Erythroblast (primary cell): ENCODE data around the gene FBLL1.

ENCODE experiments used
- DNase-seq, 2 experiments: peaks; one replicate each; lab custom pipeline; 2025; lab: John Stamatoyannopoulos, UW
- GATA1 ChIP-seq: IDR thresholded peaks from 2 replicates; pipeline ENCODE4 v1.6.1; 2011; ENCODE audit warnings: low read depth, mild to moderate bottlenecking, control low read depth, low read length, moderate library complexity
- POLR2A ChIP-seq: IDR thresholded peaks from 2 replicates; pipeline ENCODE4 v1.6.1; 2011; ENCODE audit warnings: mild to moderate bottlenecking, low read length

The FBLL1 gene

DNA sequence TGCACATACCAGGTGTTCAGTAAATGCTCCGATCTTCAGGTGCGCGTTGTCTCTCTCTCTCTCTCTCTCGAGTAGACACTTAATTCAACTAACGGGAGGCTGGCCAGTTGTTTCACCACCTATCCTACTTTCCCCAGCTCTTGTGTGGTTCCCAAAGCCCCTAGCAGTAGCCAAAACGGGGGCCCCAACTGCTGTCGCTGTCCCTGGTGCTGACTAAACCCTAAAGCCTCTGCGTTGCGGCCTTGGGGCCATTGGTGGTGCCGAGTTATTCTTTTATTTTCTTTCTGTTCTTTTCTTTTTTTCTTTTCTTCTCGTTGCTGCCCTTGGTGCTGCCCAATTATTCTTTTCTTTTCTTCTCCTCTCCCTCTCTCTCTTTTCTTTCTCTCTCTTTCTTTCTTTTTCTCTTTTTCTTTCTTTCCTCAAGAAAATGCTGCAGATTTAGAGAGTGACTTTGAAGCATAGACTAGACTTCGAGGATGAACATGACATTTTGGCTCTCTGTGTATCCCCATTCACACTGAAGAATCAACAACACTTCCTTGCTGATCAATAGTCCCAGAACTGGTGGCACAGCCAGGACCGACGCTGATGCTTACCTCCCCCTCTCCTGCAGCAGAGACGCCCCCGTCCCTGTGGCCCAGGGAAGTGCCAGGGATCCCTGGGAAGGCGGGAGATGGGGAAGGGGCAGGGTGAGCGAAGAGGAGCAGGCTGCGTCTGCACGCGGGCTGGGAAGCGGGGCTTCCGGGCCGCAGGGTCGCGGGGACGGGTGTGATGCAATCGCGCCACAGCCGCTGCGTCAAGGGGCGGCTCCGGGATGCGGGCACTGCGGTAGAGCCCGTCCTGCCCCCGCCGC, at the start of gene FBLL1:
Gene FBLL1 (plus strand): TSS at position 785 of the 853 bp plus-strand sequence. CDS start 200 bp downstream, outside the sequence.
- TF ChIP-seq POLR2A (no peak), GATA1 (no peak)
- peak; percentile 46 to 48 for DNase-seq

DNA sequence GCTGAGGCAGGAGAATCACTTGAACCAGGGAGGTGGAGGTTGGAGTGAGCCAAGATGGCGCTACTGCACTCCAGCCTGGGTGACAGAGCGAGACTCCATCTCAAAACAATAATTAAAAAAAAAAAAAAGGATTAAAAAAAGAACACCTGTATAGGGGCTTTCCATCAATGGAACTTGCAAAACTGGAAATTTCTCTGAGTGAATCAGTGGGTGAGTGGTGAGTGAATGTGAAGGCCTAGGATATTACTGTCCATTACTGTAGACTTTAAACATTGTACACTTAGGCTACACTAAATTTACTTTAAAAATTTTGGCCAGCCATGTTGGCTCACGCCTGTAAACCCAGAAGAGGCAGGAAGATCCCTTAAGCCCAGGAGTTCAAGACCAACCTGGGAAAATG, 48.5 kb upstream of the FBLL1 start:
- no peak for DNase-seq
- TF ChIP-seq POLR2A (no peak), GATA1 (no peak)

DNA sequence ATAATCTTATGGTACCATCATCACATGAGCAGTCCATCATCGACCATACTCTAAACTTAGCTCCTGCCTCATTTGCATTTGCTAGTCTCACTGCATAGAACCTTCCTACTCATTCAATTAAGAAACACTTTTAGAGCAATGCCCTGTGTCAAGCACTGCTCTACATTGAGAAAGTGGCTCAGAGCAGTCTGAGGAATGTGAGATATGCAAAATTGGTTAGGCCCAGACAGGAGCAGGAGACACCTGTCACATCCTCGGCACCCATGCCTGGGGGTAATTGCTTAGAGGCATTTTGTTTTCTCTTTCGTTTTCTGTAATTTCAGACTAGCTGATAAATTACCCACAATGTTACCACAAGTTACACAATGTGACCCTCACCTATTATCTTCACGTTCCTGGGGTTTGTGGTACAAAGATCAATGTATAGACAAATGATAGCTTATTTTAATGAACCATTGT, 47.7 kb upstream of the FBLL1 start:
- TF ChIP-seq POLR2A, result no peak
- no peak for TF ChIP-seq GATA1
- no peak for DNase-seq

DNA sequence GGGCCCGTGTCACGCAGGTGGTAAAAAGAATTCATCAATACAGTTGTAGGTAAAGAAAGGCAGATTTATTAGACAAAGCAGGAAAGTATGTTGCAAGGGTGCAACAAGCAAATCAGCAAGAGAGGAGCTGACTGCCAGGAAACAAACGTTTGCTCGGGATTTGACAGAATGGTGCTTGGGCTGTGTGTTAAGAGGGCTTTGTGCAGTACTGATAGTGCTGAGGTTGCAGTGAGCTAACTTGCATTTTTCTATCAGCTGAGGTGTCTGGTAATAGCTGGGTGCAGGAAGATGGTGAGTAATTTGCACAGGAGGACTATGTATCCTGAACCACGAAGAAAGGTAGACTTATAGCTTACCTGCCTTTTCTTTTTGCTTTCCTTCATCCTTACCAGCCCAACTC, 46.7 kb upstream of the FBLL1 start:
- no peak for TF ChIP-seq POLR2A
- TF ChIP-seq GATA1, result no peak
- DNase-seq, result no peak

DNA sequence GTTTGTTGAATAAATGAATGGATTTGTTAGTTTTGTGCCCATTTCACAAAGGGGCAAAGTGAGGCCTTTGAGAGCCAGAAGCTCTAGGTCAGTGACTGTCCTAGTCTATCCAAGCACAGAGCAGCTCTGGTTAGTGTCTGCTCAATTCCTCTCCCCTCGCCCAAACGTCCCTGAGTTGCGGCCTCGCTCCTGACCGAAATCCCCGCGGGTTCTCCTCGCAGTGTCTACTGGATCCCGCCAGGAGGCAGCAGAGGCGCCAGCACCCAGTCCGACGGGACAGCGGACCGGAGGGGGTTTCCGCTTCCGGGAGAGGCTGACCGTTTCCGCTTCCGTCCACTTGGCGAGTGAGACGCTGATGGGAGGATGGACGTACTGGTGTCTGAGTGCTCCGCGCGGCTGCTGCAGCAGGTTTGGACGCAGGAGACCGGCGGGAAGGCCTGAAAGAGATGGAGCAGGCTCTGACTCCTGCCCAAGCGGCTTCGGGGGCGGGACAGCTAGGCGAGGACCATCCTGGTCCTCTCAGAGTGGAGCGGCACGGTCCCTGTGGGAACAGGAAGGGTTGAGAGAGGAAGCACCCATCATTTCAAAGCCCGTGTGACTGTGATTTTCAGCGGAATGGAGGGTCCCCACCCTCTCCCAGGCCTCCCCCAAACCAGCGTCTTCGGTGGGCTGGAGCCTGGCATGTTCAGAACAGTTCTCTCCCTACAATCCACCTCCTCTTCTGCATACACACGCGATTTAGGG, 42.8 kb upstream of the FBLL1 start, which contains the start of gene RARS1:
Gene RARS1 (plus strand): TSS at position 336 of the 744 bp plus-strand sequence. CDS start 28 bp downstream, at position 364.
- DNase-seq, result peak; percentile 94 to 95
- peak; percentile 93 for TF ChIP-seq POLR2A
- no peak for TF ChIP-seq GATA1

DNA sequence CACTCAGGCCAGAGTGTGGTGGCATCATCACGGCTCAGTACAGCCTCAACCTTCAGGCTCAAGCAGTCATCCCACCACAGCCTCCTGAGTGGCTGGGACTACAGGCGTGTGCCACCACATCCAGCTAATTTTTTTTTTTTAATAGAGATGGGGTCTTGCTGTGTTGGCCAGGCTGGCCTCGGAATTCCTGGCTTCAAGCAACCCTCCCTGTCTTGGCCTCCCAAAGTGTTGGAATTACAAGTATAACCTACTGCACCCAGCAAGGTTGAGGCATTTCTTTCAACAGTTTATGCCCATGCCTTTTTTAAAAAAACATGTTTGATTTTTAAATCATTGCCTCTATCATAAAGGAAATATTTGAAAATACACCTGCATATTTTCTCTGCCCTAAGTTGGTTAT, 40.0 kb upstream of the FBLL1 start:
- TF ChIP-seq POLR2A (no peak), GATA1 (no peak)
- no peak for DNase-seq

DNA sequence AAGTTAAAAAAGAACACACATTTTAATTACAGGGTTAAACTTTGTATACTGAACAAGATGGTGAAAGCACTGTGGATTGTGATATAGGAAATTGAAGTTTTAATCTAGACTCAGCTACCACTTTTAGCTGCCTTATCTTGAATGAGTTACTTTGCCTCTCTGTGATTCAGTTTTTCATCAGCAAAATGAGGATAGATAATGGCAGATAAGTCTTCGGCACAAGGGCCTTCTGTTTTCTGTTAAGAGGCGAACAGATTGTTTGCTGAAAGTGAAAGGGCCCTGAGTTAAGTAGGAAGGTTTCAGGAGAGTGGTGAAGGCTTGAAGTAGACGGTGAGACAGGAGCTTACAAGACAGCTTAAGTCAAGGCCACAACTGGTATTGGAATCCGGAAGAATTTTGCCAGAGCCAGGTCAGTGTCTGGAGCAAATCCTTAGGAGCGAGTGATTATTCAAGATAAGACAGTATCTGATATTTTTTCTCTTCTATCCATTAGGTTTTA, 35.0 kb upstream of the FBLL1 start:
- TF ChIP-seq POLR2A (no peak), GATA1 (no peak)
- no peak for DNase-seq

DNA sequence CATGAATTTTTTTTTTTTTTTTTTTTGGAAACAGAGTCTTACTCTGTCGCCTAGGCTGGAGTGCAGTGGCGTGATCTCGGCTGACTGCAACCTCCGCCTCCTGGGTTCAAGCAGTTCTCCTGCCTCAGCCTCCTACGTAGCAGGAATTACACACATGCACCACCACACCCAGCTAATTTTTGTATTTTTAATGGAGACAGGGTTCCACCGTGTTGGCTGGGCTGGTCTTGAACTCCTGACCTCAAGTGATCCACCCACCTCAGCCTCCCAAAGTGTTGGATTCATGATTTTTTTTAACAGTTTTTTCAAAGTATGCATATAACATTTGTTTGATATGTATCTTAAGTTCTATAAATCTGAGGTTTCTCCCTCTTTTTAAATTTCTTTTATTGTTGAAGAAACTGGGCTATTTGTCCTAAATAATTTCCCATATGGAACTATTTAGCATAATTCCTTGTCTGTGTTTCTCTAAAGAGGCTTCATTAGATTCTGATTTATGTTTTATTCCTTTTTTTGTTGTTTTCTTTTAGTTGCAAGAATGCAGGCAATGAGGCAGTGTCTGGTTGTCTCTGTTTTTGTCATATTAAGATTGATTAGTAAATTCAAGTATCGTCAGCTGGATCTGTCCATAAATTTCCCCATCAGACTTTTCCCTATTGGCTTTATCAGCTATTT, 26.4 kb upstream of the FBLL1 start:
- TF ChIP-seq POLR2A (no peak), GATA1 (no peak)
- no peak for DNase-seq

DNA sequence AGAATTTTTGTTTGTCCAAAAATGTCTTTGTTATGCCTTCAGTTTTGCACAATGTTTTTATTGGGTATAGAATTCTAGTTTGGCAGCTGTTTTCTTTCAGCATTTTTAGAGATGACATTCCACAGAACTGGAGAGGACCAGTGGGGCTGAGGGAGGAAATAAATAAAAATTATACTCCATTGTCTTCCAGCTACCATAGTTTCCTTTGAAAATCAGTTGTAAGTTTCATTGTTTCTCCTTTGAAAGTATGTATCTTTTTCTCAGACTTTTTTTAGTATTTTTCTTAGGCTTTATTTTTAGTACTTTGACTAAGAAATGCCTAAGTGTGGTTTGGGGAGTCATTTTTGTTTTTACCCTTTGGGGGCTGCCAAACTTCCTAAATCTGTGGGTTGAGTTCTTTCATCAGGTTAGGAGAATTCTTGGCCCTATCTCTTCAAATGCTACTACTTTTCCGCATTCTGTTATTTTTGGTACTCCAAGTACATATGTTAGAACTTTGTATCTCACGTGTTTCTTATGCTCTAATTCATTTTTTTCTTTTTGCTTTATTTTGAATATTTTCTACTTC, 15.2 kb upstream of the FBLL1 start:
- no peak for TF ChIP-seq GATA1
- no peak for TF ChIP-seq POLR2A

DNA sequence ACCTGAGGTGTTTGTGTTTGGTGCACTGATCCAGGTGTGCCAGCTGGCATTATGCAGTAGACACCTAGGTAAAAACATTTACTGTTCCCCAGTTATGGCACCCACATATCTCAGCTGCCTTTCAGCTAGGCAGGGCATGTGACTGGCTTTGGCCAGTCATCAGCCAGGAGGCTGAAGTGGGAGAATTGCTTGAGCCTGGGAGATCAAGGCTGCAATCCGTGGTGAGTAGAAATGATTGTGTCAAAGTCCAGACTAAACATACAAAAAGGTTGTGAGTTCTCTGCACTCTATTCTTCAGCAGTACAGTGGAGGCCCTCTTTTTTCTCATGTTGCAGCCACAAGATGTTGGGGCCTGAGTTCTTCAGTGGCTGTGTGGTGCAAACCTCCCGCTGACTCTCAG, 3.2 kb upstream of the FBLL1 start:
- TF ChIP-seq POLR2A (no peak), GATA1 (no peak)

More for the DNA sequence above, 15.2 kb upstream of the FBLL1 start:
- DNase-seq, result no peak

DNA sequence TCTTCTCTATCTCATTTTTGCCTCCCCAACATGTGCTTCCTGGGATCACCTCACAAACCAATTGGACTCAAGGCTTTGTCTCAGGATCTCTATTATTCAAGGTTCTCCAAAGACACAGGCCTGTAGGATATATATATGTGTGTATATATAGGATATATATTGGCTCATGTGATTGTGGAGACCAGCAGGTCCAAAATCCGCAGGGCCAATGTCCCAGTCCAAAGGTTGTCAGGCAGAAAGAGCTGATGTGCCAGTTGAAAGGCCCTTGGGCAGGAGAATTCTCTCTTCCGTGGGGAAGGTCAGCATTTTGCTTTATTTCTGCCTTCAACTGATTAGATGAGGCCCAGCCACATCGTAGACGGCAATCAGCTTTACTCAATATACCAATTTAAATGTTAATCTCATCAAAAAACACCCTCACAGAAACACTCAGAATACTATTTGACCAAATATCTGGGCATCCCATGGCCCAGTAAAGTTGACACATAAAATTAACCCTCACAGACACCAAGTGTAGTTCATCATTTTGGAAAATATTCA, 1.3 kb upstream of the FBLL1 start:
- DNase-seq, result no peak
- TF ChIP-seq GATA1 (no peak), POLR2A (no peak)

More for the DNA sequence above, 3.2 kb upstream of the FBLL1 start:
- no peak for DNase-seq

DNA sequence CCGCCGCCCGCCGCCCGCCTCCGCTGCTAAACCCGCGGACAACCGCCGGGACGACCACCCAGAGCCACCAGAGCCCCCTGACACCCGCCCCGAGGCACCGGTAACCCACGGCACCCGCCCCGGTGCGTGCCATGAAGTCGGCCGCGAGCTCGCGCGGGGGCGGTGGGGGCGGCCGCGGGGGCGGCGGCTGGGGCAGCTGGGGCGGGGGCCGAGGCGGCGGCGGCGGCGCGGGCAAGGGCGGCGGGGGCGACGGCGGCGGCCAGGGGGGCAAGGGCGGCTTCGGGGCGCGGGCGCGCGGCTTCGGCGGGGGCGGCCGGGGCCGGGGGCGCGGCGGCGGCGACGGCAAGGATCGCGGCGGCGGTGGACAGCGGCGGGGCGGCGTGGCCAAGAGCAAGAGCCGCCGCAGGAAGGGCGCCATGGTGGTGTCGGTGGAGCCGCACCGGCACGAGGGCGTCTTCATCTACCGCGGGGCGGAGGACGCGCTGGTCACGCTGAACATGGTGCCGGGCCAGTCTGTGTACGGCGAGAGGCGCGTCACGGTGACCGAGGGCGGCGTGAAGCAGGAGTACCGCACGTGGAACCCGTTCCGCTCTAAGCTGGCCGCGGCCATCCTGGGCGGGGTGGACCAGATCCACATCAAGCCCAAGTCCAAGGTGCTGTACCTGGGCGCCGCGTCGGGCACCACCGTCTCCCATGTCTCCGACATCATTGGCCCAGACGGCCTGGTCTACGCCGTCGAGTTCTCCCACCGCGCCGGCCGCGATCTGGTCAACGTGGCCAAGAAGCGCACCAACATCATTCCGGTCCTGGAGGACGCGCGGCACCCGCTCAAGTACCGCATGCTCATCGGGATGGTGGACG, 499 bp downstream of the FBLL1 start:
- DNase-seq, result peak in 1 of 2 experiments; percentile 6
- TF ChIP-seq POLR2A, result no peak
- no peak for TF ChIP-seq GATA1
